OCI-LY7 (cell line): ENCODE measurements around the gene SNTB2. TPM values are rescaled to one million over a fixed set of nuclear protein-coding genes. Genes with fewer than 3 reads are reported as not detected.

ENCODE experiments used
- BruUV-seq: library from RNA; stranded (reverse); fragments of 400-500 nt; replicated peaks from 2 replicates; lab custom pipeline; 2021; lab: Mats Ljungman, UMichigan
- CTCF ChIA-PET: fragments of 300-600 bp; sonication (Branson Sonifier 250); formaldehyde crosslinking; loops from one replicate; lab custom pipeline; 2022; ENCODE audit warnings: antibody characterized with exemption; ENCODE audit not compliant: unreplicated experiment; lab: Charles Lee
- POLR2A ChIA-PET: fragments of 300-600 bp; sonication (Branson Sonifier 250); formaldehyde crosslinking; loops from one replicate; lab custom pipeline; 2022; ENCODE audit warnings: antibody characterized with exemption; lab: Charles Lee
- DNase-seq: peaks from one replicate; pipeline ENCODE4 v3.0.0-alpha.2; 2015; ENCODE audit warnings: low spot score
- H2AFZ ChIP-seq: fragments of 200-600 bp; sonication (generic), shearing (Covaris generic); 2 replicates; pipeline ENCODE4 v1.6.1; 2014; ENCODE audit warnings: mild to moderate bottlenecking, antibody characterized with exemption, low read length, moderate library complexity
- H3K27ac ChIP-seq: fragments of 200-600 bp; sonication (generic); 2 replicates; pipeline ENCODE4 v1.5.1; 2014; ENCODE audit warnings: mixed run types, low read depth, mild to moderate bottlenecking, moderate library complexity, low read length, inconsistent platforms; ENCODE audit not compliant: poor library complexity, severe bottlenecking
- H3K36me3 ChIP-seq: fragments of 200-600 bp; sonication (generic); 2 replicates; pipeline ENCODE4 v1.6.1; 2014; ENCODE audit warnings: mild to moderate bottlenecking, antibody characterized with exemption, low read length, moderate library complexity, mixed read lengths; ENCODE audit not compliant: insufficient read depth
- H3K4me1 ChIP-seq: fragments of 200-600 bp; sonication (generic); 2 replicates; pipeline ENCODE4 v1.5.1; 2014; ENCODE audit warnings: mild to moderate bottlenecking, low read length; ENCODE audit not compliant: insufficient read depth, poor library complexity, severe bottlenecking
- H3K4me2 ChIP-seq: fragments of 200-600 bp; sonication (generic); 2 replicates; pipeline ENCODE4 v1.6.1; 2014; ENCODE audit warnings: mild to moderate bottlenecking, low read length
- H3K4me3 ChIP-seq: fragments of 200-600 bp; sonication (generic); 2 replicates; pipeline ENCODE4 v1.5.1; 2014; ENCODE audit warnings: mild to moderate bottlenecking, low read depth, low read length; ENCODE audit not compliant: poor library complexity, severe bottlenecking
- H3K79me2 ChIP-seq: fragments of 200-600 bp; sonication (generic); 2 replicates; pipeline ENCODE4 v1.6.1; 2016; ENCODE audit warnings: low read depth, mild to moderate bottlenecking, low read length, moderate library complexity, mixed read lengths; ENCODE audit not compliant: insufficient read depth
- H3K9me2 ChIP-seq: fragments of 200-600 bp; sonication (generic); 2 replicates; pipeline ENCODE4 v1.6.1; 2016; ENCODE audit warnings: mild to moderate bottlenecking, low read length, mixed read lengths; ENCODE audit not compliant: insufficient read depth
- H3K9me3 ChIP-seq: fragments of 200-600 bp; sonication (generic); 2 replicates; pipeline ENCODE4 v1.6.1; 2014; ENCODE audit warnings: mild to moderate bottlenecking, mixed run types, low read length, mixed read lengths
- H4K20me1 ChIP-seq: fragments of 200-600 bp; sonication (generic); 2 replicates; pipeline ENCODE4 v1.6.1; 2014; ENCODE audit warnings: mild to moderate bottlenecking, antibody characterized with exemption, low read length, moderate library complexity, mixed read lengths; ENCODE audit not compliant: insufficient read depth
- CTCF ChIP-seq: fragments of 200-600 bp; sonication (generic); conservative IDR thresholded peaks from 2 replicates; pipeline ENCODE4 v1.5.1; 2014; ENCODE audit warnings: mild to moderate bottlenecking, antibody characterized with exemption, low read length, moderate library complexity, mixed read lengths
- EZH2phosphoT487 ChIP-seq: fragments of 200-600 bp; sonication (generic); IDR thresholded peaks from 2 replicates; pipeline ENCODE4 v1.6.1; 2018; ENCODE audit warnings: low read depth, borderline replicate concordance, mild to moderate bottlenecking, mixed run types, antibody characterized with exemption, low read length, moderate library complexity, mixed read lengths
- intact Hi-C: fragments of 100-400 bp; cut with micrococcal nuclease; formaldehyde crosslinking; loops from one replicate; pipeline ENCODE4 v1.10.0; 2022; ENCODE audit not compliant: unreplicated experiment
- total RNA-seq, 2 experiments: library from RNA; depleted of rRNA in 1 of 2; stranded (reverse); fragments of >200 nt in 1 of 2; shearing (Covaris generic) in 1 of 2; gene quantifications; 2 replicates each; pipeline ENCODE4 v1.2.3, GENCODE V29; 2014 to 2022

Gene SNTB2
- total RNA-seq, 2 experiments from 2014 or later: 21.2 to 34.1 TPM

GRCh38 chr16:69209735-69210134 lies 22.8 kb downstream of the SNTB2 start:
- Histone ChIP-seq H3K36me3 (peaks cover 2% of the 10 kb centered on the region; the same call in 1 of the 2 replicates), H3K27ac (no peak overlapping the region), H2AFZ (no peak overlapping the region), H3K9me3 (no peaks in the 10 kb centered on the region), H3K9me2 (no peaks in the 10 kb centered on the region), H3K4me3 (no peak overlapping the region), H3K4me1 (no peaks in the 10 kb centered on the region), H3K4me2 (no peak overlapping the region), H3K79me2 (peaks cover 15% of the 10 kb centered on the region; the same call in 1 of the 2 replicates), H4K20me1 (peaks cover 4% of the 10 kb centered on the region; the same call in 1 of the 2 replicates)
- ChIA-PET POLR2A (interaction anchor here (0.7 to 1.8 kb wide), 4 partner anchors 8 to 23 kb away, joined by 3 to 7 read pairs (median 4); no protein-coding TSS in a partner anchor), CTCF (no interaction called here)
- no TSS peak for BruUV-seq
- TF ChIP-seq EZH2phosphoT487 (no peak), CTCF (no peak)
- DNase-seq: no peak
- intact Hi-C loops: no loop called here

GRCh38 chr16:69217433-69217832 lies 30.5 kb downstream of the SNTB2 start:
- no peaks in the 10 kb centered on the region for H3K4me1 ChIP-seq
- no peaks in the 10 kb centered on the region; the same call in 1 of the 2 replicates for H4K20me1 ChIP-seq
- H3K4me3 ChIP-seq: no peak overlapping the region
- ChIA-PET CTCF (no interaction called here), POLR2A (interaction anchor here (0.6 to 1.9 kb wide), 2 partner anchors 9 to 532 kb away, joined by 5 to 7 read pairs; no protein-coding TSS in a partner anchor)
- no peak overlapping the region for H3K27ac ChIP-seq
- intact Hi-C loops: no loop called here
- no peak for DNase-seq
- no peak overlapping the region for H3K4me2 ChIP-seq
- H3K79me2 ChIP-seq: no peaks in the 10 kb centered on the region
- no peaks in the 10 kb centered on the region for H3K9me2 ChIP-seq
- no peaks in the 10 kb centered on the region for H3K9me3 ChIP-seq
- no peaks in the 10 kb centered on the region for H3K36me3 ChIP-seq
- TF ChIP-seq EZH2phosphoT487 (no peak), CTCF (no peak)
- H2AFZ ChIP-seq: no peak overlapping the region
- BruUV-seq: no TSS peak

GRCh38 chr16:69219279-69219678 lies 32.3 kb downstream of the SNTB2 start:
- ChIA-PET POLR2A (interaction anchor here (1.9 kb wide), 1 partner anchor 11 kb away, joined by 7 read pairs; no protein-coding TSS in a partner anchor), CTCF (no interaction called here)
- H3K4me1 ChIP-seq: no peaks in the 10 kb centered on the region
- H3K4me3 ChIP-seq: no peak overlapping the region
- DNase-seq: no peak
- no peaks in the 10 kb centered on the region for H3K36me3 ChIP-seq
- H2AFZ ChIP-seq: no peak overlapping the region
- H4K20me1 ChIP-seq: no peaks in the 10 kb centered on the region; the same call in 1 of the 2 replicates
- intact Hi-C loops: no loop called here
- H3K4me2 ChIP-seq: no peak overlapping the region
- TF ChIP-seq EZH2phosphoT487: no peak
- no peak for TF ChIP-seq CTCF
- no peak overlapping the region for H3K27ac ChIP-seq
- no peaks in the 10 kb centered on the region for H3K9me2 ChIP-seq
- no peaks in the 10 kb centered on the region for H3K79me2 ChIP-seq
- no peaks in the 10 kb centered on the region for H3K9me3 ChIP-seq
- BruUV-seq: no TSS peak
